ENCODE measurements around the gene KNTC1.

GRCh38 chr12:122668268-122668667 is 141.2 kb downstream of the KNTC1 start:
- TF ChIP-seq CTCF (IDR thresholded peaks at IDR 0.05) (no peak), POLR2AphosphoS5 (IDR thresholded peaks at IDR 0.05) (no peak)
